Measurements from ENCODE around the gene CDK6.

DNA sequence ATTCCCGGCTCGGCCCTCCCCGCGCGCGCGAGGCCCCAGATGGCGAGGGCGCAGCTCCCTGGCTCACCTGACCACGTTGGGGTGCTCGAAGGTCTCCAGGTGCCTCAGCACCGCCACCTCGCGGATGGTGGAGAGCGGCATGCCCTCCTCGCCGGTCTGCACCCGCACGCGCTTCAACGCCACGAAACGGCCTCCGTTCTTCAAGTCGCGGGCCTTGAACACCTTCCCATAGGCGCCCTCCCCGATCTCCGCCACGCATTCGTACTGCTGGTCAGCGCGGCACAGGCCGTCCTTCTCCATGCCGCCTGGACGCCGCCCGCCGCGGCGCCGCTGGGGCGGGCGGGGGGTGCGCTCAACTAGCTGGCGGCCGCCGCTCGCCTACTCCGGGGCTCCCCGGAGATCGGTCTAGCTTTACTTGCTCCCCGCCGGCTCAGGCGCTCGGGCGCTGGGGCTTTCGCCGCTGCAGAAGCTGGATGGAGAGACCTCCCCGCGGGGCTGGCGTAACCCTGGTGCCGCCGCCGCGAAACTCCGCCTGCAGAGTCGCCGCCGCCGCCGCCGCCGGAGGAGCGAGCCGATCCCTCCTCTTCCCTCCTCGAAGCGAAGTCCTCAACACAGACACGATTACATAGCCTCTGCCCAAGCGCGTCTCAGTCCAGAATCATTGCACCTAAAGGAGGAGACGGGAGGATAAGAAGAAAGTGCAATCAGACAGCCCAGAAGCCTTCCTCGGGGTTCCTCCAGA lies 3.2 kb downstream of the CDK6 start:
- TF ChIP-seq, protein P1, sequence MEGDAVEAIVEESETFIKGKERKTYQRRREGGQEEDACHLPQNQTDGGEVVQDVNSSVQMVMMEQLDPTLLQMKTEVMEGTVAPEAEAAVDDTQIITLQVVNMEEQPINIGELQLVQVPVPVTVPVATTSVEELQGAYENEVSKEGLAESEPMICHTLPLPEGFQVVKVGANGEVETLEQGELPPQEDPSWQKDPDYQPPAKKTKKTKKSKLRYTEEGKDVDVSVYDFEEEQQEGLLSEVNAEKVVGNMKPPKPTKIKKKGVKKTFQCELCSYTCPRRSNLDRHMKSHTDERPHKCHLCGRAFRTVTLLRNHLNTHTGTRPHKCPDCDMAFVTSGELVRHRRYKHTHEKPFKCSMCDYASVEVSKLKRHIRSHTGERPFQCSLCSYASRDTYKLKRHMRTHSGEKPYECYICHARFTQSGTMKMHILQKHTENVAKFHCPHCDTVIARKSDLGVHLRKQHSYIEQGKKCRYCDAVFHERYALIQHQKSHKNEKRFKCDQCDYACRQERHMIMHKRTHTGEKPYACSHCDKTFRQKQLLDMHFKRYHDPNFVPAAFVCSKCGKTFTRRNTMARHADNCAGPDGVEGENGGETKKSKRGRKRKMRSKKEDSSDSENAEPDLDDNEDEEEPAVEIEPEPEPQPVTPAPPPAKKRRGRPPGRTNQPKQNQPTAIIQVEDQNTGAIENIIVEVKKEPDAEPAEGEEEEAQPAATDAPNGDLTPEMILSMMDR (IDR thresholded peaks at IDR 0.05), result peak; percentile 67 to 91 (median 78)
- peak in 1 of 2 donors; percentile 49 for TF ChIP-seq POLR2A (IDR thresholded peaks at IDR 0.05)

All from thyroid gland (tissue), 4 donors.